DMS53 treated with DMSO at 0.1 percent for 48 hours (cell line): ENCODE data around the gene AFAP1.

Experiments used
- DNase-seq: peaks from one replicate; lab custom pipeline; 2025; ENCODE audit not compliant: unreplicated experiment; lab: John Stamatoyannopoulos, UW

AFAP1 gene

GRCh38 chr4:7732263-7732662 is 207.4 kb downstream of the AFAP1 start:
- no peak for DNase-seq

- DNase-seq: no peak
Observed at GRCh38 chr4:7731437-7731836, 208.2 kb downstream of the AFAP1 start.

GRCh38 chr4:7727749-7728148 is 211.9 kb downstream of the AFAP1 start:
- no peak for DNase-seq

GRCh38 chr4:7726665-7727413 is 212.8 kb downstream of the AFAP1 start:
- DNase-seq: no peak

GRCh38 chr4:7725951-7726350 is 213.7 kb downstream of the AFAP1 start:
- no peak for DNase-seq

- no peak for DNase-seq
Observed at GRCh38 chr4:7723625-7724024, 216.0 kb downstream of the AFAP1 start.

GRCh38 chr4:7722766-7723387 is 216.8 kb downstream of the AFAP1 start:
- no peak for DNase-seq

- no peak for DNase-seq
Observed at GRCh38 chr4:7721984-7722551, 217.6 kb downstream of the AFAP1 start.

GRCh38 chr4:7719354-7720174 is 220.1 kb downstream of the AFAP1 start:
- DNase-seq: peak; percentile 10

GRCh38 chr4:7717946-7718490 is 221.6 kb downstream of the AFAP1 start:
- no peak for DNase-seq

GRCh38 chr4:7717161-7717560 is 222.5 kb downstream of the AFAP1 start:
- no peak for DNase-seq

GRCh38 chr4:7716010-7716721 is 223.5 kb downstream of the AFAP1 start:
- no peak for DNase-seq

GRCh38 chr4:7715271-7716009 is 224.2 kb downstream of the AFAP1 start:
- no peak for DNase-seq

GRCh38 chr4:7714738-7715137 is 224.9 kb downstream of the AFAP1 start:
- DNase-seq: no peak

- DNase-seq: no peak
Observed at GRCh38 chr4:7714176-7714575, 225.5 kb downstream of the AFAP1 start.

GRCh38 chr4:7713757-7714156 is 225.9 kb downstream of the AFAP1 start:
- DNase-seq: no peak

GRCh38 chr4:7712021-7712671 is 227.5 kb downstream of the AFAP1 start:
- no peak for DNase-seq

GRCh38 chr4:7711307-7711963 is 228.2 kb downstream of the AFAP1 start:
- DNase-seq: no peak
